ENCODE results near the gene IGF1R.
A peak's percentile ranks its signal among the peaks of the same experiment; 100 is the strongest.

Gene IGF1R

DNA sequence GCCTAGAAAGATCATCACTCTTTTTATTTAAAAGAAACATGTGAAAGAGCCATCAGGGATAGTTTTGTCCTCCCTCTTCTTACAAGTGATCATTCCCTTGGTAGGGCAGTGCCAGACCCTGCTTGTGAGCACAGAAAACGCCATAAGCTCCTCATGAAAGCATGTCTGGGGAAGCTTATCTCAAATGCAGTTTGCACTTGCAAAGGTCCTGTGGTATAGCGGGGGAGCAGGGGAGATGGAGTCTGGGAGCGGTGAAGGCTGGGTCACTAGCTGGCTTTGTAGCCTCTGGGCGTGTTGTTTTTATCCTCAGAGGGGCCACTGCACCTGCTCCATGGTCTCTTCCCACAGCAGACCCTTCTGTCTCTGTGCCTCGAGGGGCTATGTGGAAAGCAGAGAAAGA is 141.9 kb downstream of the IGF1R start:
- TF ChIP-seq, protein P1, sequence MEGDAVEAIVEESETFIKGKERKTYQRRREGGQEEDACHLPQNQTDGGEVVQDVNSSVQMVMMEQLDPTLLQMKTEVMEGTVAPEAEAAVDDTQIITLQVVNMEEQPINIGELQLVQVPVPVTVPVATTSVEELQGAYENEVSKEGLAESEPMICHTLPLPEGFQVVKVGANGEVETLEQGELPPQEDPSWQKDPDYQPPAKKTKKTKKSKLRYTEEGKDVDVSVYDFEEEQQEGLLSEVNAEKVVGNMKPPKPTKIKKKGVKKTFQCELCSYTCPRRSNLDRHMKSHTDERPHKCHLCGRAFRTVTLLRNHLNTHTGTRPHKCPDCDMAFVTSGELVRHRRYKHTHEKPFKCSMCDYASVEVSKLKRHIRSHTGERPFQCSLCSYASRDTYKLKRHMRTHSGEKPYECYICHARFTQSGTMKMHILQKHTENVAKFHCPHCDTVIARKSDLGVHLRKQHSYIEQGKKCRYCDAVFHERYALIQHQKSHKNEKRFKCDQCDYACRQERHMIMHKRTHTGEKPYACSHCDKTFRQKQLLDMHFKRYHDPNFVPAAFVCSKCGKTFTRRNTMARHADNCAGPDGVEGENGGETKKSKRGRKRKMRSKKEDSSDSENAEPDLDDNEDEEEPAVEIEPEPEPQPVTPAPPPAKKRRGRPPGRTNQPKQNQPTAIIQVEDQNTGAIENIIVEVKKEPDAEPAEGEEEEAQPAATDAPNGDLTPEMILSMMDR (IDR thresholded peaks at IDR 0.05): no peak
- peak overlapping the region; percentile 86 for H3K27ac ChIP-seq
- no peaks in the 10 kb centered on the region for H3K9me3 ChIP-seq
- peaks cover 86 to 88% of the 10 kb centered on the region in 2 experiments for H3K4me1 ChIP-seq (ENCODE audit: control insufficient read depth in 1 of 2, insufficient read depth in 1 of 2, low read depth in 1 of 2, low read length in 1 of 2)
- H3K36me3 ChIP-seq: no peaks in the 10 kb centered on the region
- H3K4me3 ChIP-seq (ENCODE audit: low read depth in 1 of 2, low read length in 1 of 2): no peak overlapping the region
- H3K27me3 ChIP-seq: no peaks in the 10 kb centered on the region

- Histone ChIP-seq H3K27ac (peak overlapping the region; percentile 86), H3K4me1 (ENCODE audit: control insufficient read depth in 1 of 2, insufficient read depth in 1 of 2, low read depth in 1 of 2, low read length in 1 of 2) (peaks cover 79 to 80% of the 10 kb centered on the region in 2 experiments), H3K36me3 (no peaks in the 10 kb centered on the region), H3K9me3 (no peaks in the 10 kb centered on the region), H3K4me3 (ENCODE audit: low read depth in 1 of 2, low read length in 1 of 2) (no peak overlapping the region), H3K27me3 (no peaks in the 10 kb centered on the region)
- TF ChIP-seq, protein P1 (IDR thresholded peaks at IDR 0.05): no peak
Observed at GRCh38 chr15:98791046-98791701, 142.8 kb downstream of the IGF1R start.

DNA sequence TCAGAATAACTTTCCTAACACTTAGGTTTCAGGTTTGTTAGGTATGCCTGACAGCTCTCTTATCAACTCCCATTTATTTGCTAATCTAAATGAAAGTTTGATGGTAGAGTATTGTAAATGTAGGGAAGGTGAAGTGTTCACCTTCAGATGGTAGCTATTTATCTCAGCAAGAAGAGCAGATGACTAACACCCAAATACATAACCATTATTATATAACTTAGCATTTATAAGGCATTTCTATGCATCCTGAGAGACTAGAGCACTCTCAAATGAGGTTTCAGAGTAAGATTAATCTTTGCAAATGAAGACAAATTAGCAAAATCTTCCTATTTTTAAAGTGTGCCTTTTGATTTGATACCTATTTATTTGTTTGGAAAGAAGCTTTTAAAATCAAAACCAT is 143.8 kb downstream of the IGF1R start:
- no peaks in the 10 kb centered on the region for H3K27me3 ChIP-seq
- peak overlapping the region; percentile 39 for H3K27ac ChIP-seq
- no peak overlapping the region for H3K4me3 ChIP-seq (ENCODE audit: low read depth in 1 of 2, low read length in 1 of 2)
- H3K4me1 ChIP-seq (ENCODE audit: control insufficient read depth in 1 of 2, insufficient read depth in 1 of 2, low read depth in 1 of 2, low read length in 1 of 2): peaks cover 70 to 71% of the 10 kb centered on the region in 2 experiments
- TF ChIP-seq, protein P1 (IDR thresholded peaks at IDR 0.05): no peak
- no peaks in the 10 kb centered on the region for H3K9me3 ChIP-seq
- no peaks in the 10 kb centered on the region for H3K36me3 ChIP-seq

DNA sequence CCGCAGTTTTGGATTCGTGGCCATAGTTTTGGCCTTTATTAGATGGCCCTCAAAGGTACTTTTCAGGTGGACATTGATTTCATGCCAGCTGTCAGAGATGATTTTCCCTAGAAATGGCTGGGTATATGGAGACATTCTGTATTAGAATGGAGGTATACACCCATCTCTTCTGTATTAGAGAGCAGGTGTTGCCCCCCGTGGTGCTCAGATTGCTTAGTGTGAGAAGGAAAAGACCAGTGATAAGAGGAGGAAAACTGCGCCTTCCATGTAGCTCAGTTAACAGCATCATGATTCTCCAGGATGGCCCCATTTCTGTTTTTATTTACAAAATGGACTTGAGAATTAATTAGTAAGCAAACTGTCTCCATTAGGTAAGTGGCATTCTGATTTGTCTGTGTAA is 145.9 kb downstream of the IGF1R start:
- Histone ChIP-seq H3K9me3 (no peaks in the 10 kb centered on the region), H3K36me3 (no peaks in the 10 kb centered on the region), H3K4me1 (ENCODE audit: control insufficient read depth in 1 of 2, insufficient read depth in 1 of 2, low read depth in 1 of 2, low read length in 1 of 2) (peaks cover 58 to 62% of the 10 kb centered on the region in 2 experiments), H3K27me3 (no peaks in the 10 kb centered on the region), H3K27ac (peak overlapping the region; percentile 51), H3K4me3 (ENCODE audit: low read depth in 1 of 2, low read length in 1 of 2) (no peak overlapping the region)
- TF ChIP-seq, protein P1 (IDR thresholded peaks at IDR 0.05): no peak

GRCh38 chr15:98794748-98795147 is 146.4 kb downstream of the IGF1R start:
- no peaks in the 10 kb centered on the region for H3K9me3 ChIP-seq
- no peaks in the 10 kb centered on the region for H3K36me3 ChIP-seq
- H3K27ac ChIP-seq: peak overlapping the region; percentile 51
- H3K4me1 ChIP-seq (ENCODE audit: control insufficient read depth in 1 of 2, insufficient read depth in 1 of 2, low read depth in 1 of 2, low read length in 1 of 2): peaks cover 58 to 62% of the 10 kb centered on the region in 2 experiments
- TF ChIP-seq, protein P1 (IDR thresholded peaks at IDR 0.05): no peak
- no peaks in the 10 kb centered on the region for H3K27me3 ChIP-seq
- H3K4me3 ChIP-seq (ENCODE audit: low read depth in 1 of 2, low read length in 1 of 2): no peak overlapping the region

All from neutrophil (primary cell).